H1 (cell line): ENCODE data around the gene PPFIA4.

Experiments
- BCL11A ChIP-seq, 2 experiments: IDR thresholded peaks; one replicate each; pipeline ENCODE4 v1.6.1; 2011; ENCODE audit warnings: low read depth in 2 of 2, low read length in 2 of 2, mild to moderate bottlenecking in 2 of 2
- CTCF ChIP-seq, 3 experiments: IDR thresholded peaks; 1 replicate in 2 of 3; 2 replicates in 1 of 3; pipeline versions ENCODE4 v1.5.1 to v1.6.1; 2011; ENCODE audit warnings: low read length in 3 of 3, mild to moderate bottlenecking in 3 of 3, inconsistent platforms in 2 of 3, low read depth in 1 of 3, moderate library complexity in 1 of 3; ENCODE audit not compliant: insufficient read depth in 1 of 3; ENCODE audit errors: control extremely low read depth in 1 of 3
- EP300 ChIP-seq, 2 experiments: IDR thresholded peaks; 1 replicate in 1 of 2; 2 replicates in 1 of 2; pipeline ENCODE4 v1.6.1; 2011 to 2012; ENCODE audit warnings: low read depth in 2 of 2, low read length in 2 of 2, mild to moderate bottlenecking in 2 of 2, borderline replicate concordance in 1 of 2, inconsistent platforms in 1 of 2, moderate library complexity in 1 of 2

- TF ChIP-seq BCL11A (IDR thresholded peaks at IDR 0.05; ENCODE audit: low read depth in 2 of 2, low read length in 2 of 2) (no peak), CTCF (IDR thresholded peaks at IDR 0.05; ENCODE audit: control extremely low read depth in 1 of 3, insufficient read depth in 1 of 3, low read depth in 1 of 3, low read length in 3 of 3) (no peak), EP300 (IDR thresholded peaks at IDR 0.05; ENCODE audit: borderline replicate concordance in 1 of 2, low read depth in 2 of 2, low read length in 2 of 2) (no peak)
Observed at GRCh38 chr1:203075236-203076030, 49.1 kb downstream of the PPFIA4 start.
